ENCODE results near the gene NUBP1.

DNA sequence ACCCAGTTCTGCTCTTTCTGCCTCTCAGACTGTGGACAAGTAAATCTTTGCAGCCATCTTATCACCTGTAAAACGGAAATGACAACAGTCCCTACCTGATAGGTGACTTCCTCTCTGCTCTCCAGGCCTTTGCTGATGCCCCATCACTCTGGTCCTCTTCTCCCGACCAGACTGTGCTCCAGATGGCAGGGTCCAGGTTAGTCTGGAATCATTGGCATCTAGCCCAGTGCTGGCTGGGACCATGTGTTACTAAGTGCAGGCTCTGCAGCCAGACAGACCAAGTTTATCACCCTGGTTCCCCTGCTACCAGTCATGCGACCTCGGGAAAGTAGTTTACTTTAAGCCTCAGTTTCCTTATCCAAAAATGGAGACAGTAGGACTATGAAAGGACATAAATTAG, 1.8 kb upstream of the NUBP1 start:
- TF ChIP-seq IRF2 (CRISPR knock-in tag; IDR thresholded peaks at IDR 0.05; ENCODE audit: borderline replicate concordance, low read depth) (no peak), CTCF (IDR thresholded peaks at IDR 0.05) (no peak), TP53 (CRISPR knock-in tag; IDR thresholded peaks at IDR 0.05) (no peak), RELA (CRISPR knock-in tag; IDR thresholded peaks at IDR 0.05; ENCODE audit: borderline replicate concordance) (no peak), JUN (CRISPR knock-in tag; IDR thresholded peaks at IDR 0.05) (no peak), NR2C2 (CRISPR knock-in tag; IDR thresholded peaks at IDR 0.05) (no peak), E2F1 (CRISPR knock-in tag; IDR thresholded peaks at IDR 0.05) (no peak), ZNF232 (CRISPR knock-in tag; IDR thresholded peaks at IDR 0.05) (no peak), CBFB (CRISPR knock-in tag; IDR thresholded peaks at IDR 0.05; ENCODE audit: low read depth) (no peak), TEAD1 (CRISPR knock-in tag; IDR thresholded peaks at IDR 0.05) (no peak), GABPB1 (CRISPR knock-in tag; IDR thresholded peaks at IDR 0.05) (no peak), CDX4 (CRISPR knock-in tag; IDR thresholded peaks at IDR 0.05; ENCODE audit: borderline replicate concordance) (no peak), FOXP4 (CRISPR knock-in tag; IDR thresholded peaks at IDR 0.05) (no peak)
- TF ChIP-seq, protein P1, sequence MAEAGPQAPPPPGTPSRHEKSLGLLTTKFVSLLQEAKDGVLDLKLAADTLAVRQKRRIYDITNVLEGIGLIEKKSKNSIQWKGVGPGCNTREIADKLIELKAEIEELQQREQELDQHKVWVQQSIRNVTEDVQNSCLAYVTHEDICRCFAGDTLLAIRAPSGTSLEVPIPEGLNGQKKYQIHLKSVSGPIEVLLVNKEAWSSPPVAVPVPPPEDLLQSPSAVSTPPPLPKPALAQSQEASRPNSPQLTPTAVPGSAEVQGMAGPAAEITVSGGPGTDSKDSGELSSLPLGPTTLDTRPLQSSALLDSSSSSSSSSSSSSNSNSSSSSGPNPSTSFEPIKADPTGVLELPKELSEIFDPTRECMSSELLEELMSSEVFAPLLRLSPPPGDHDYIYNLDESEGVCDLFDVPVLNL (CRISPR knock-in tag; IDR thresholded peaks at IDR 0.05; ENCODE audit: borderline replicate concordance, low read depth), result no peak
